Measurements from ENCODE around the gene ARHGEF39.

ARHGEF39 gene

DNA sequence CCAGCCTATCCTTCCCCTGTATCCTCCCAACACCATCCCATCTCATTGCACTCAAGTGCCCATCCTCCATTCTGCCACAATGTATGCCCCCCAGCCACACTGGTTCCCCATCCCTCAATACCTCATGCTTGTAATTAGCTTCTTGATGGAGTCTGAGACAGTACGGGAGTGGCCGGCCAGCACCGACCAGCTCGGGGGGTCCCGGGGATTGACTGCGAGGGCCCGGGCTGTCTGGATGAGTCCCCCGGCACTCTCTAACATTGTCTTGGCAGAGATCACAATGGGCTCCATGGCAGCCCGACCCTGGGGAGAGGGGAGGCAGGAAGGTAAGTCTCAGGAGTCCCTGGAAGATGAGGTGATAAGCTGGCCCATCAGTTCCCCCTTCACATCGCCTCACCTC, 42.0 kb upstream of the ARHGEF39 start:
- H3K9me3 ChIP-seq (replicated peaks in 1 of 11): no peaks in the 10 kb centered on the region
- no peaks in the 10 kb centered on the region for H3K4me1 ChIP-seq
- H3K4me2 ChIP-seq: no peak overlapping the region
- H3K9ac ChIP-seq: no peak overlapping the region
- peaks cover 0 to 97% (median 18%) of the 10 kb centered on the region in 11 experiments; a peak in 15 of 22 replicates for H4K20me1 ChIP-seq
- H3K4me3 ChIP-seq: no peak overlapping the region
- no peak overlapping the region for H3K27ac ChIP-seq
- no peaks in the 10 kb centered on the region for H3K27me3 ChIP-seq
- peaks cover 98 to 100% (median 98%) of the 10 kb centered on the region in 11 experiments for H3K36me3 ChIP-seq
- TF ChIP-seq Cebpa-rat (IDR thresholded peaks at IDR 0.05): no peak

DNA sequence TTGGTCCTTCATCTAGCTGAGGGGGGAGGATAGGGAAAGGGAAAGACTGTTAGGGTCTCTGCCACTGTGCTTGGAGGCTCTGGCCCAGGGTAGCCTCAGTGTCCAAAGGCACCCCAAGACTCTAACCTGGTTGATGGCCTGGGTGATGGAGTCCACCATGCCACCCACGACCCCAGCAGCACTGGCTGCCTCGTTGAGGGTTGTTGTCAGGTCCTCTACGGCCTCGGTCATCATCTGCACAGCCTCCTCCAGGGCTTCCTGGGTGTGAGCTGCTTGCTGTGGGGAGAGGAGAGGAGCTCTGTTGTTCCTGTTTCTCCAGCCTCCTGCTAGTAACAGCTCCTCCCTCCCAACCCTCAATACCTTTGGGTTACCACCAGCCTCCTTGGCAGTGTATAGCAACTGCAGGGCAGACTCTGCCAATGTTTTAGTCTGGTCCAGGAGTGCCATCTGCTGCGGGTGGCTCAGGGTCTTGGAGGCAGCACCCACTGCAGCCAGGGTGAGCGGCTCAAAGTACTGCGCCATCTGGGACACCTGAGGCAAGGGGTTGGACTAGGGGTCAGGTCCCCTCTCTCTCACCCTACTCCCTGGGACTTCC, 40.9 kb upstream of the ARHGEF39 start:
- no peaks in the 10 kb centered on the region for H3K4me1 ChIP-seq
- no peak for TF ChIP-seq Cebpa-rat (IDR thresholded peaks at IDR 0.05)
- H3K36me3 ChIP-seq: peaks cover 98 to 100% (median 98%) of the 10 kb centered on the region in 11 experiments

DNA sequence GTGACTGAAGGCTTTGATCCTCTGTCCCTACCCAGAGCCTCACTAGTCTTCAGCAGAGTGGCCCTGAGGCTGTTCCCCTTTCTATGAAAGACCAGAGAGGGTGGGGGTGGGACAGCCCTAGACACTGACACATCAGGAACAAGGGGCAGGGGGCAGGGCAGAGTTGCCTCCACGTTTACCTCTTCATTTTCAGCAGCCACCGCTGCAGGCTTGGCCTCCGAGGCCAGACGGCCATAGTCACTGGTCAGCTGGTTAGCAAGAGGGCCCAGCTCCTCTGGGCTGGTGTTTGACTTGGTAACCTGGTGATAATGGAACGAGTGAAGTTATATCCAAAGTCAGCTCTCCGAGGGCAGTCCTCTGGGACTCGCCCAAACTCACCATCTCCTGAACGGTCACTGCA, 40.4 kb upstream of the ARHGEF39 start:
- Histone ChIP-seq H3K27ac (no peak overlapping the region), H3K27me3 (no peaks in the 10 kb centered on the region), H3K4me3 (no peak overlapping the region), H4K20me1 (peaks cover 0 to 97% (median 14%) of the 10 kb centered on the region in 11 experiments; a peak in 13 of 22 replicates), H3K36me3 (peaks cover 98 to 100% (median 98%) of the 10 kb centered on the region in 11 experiments), H3K9me3 (replicated peaks in 1 of 11) (no peaks in the 10 kb centered on the region), H3K4me2 (no peak overlapping the region), H3K4me1 (no peaks in the 10 kb centered on the region), H3K9ac (no peak overlapping the region)
- no peak for TF ChIP-seq Cebpa-rat (IDR thresholded peaks at IDR 0.05)

More for the DNA sequence above, 40.9 kb upstream of the ARHGEF39 start:
- H3K4me3 ChIP-seq: no peak overlapping the region
- H4K20me1 ChIP-seq: peaks cover 0 to 97% (median 14%) of the 10 kb centered on the region in 11 experiments; a peak in 14 of 22 replicates
- H3K27me3 ChIP-seq: no peaks in the 10 kb centered on the region
- no peak overlapping the region for H3K9ac ChIP-seq
- no peaks in the 10 kb centered on the region for H3K9me3 ChIP-seq (replicated peaks in 1 of 11)
- H3K27ac ChIP-seq: no peak overlapping the region
- H3K4me2 ChIP-seq: no peak overlapping the region

DNA sequence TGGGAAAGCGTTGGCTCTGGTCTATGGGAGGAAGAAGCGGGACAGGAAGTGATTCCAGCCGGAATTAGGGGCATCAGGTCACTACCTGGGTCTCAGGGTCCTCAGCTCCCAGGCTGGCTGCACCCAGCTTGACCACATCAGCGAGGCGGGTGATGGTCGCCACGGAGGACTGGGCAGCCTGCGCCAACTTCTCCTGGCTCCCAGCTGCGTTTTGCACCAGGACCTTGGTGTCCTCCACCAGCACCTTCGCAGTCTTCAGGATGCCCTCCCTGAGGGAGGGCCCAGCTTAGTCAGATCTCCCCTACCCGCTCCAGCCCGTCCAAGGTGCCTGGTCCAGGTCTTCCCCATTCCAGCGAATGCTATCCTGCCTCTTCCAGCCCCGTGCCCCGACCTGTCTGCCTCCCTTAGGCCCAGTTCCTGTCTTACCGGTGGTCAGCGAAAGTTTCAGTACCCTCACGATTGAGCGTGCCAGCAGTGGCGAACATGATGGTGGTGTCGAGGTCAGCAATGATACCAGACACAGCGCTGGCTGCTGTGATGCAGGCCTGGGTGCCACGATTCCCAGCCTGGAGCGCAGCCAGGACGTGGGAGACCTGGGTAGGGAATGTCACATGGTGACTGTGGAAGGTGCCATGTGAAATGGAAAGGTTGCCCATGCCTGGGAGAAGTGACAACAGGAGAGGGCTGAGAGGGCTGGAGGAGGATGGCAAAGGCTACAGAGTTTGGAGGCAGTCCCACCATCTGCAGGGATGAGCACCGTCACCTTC, 39.1 kb upstream of the ARHGEF39 start:
- Histone ChIP-seq H3K4me2 (no peak overlapping the region), H3K4me1 (no peaks in the 10 kb centered on the region), H3K36me3 (peaks cover 100% of the 10 kb centered on the region in 11 experiments), H3K4me3 (no peak overlapping the region), H3K27ac (no peak overlapping the region), H3K9me3 (replicated peaks in 1 of 11) (no peaks in the 10 kb centered on the region), H3K9ac (no peak overlapping the region), H4K20me1 (peaks cover 0 to 99% (median 22%) of the 10 kb centered on the region in 11 experiments; a peak in 15 of 22 replicates), H3K27me3 (no peaks in the 10 kb centered on the region)
- no peak for TF ChIP-seq Cebpa-rat (IDR thresholded peaks at IDR 0.05)

DNA sequence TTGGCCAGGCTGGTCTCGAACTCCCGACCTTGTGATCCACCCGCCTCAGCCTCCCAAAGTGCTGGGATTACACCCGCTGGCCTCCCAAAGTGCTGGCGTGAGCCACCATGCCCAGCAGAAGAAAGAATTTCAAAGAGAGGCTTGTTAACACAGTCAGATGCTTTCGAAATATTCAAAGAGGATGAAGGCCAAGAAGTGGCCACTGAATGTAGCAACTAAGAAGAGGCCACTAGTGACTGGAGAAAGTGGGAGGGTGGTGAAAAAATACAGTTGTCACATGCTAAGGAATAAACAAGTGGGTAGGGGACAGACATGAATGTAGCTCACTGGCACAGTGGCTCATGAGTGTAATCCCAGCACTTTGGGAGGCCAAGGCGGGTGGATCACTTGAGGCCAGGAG, 37.7 kb upstream of the ARHGEF39 start:
- H3K4me1 ChIP-seq: no peaks in the 10 kb centered on the region
- H3K9ac ChIP-seq: no peak overlapping the region
- no peak for TF ChIP-seq Cebpa-rat (IDR thresholded peaks at IDR 0.05)
- peaks cover 100% of the 10 kb centered on the region in 11 experiments for H3K36me3 ChIP-seq
- H3K27me3 ChIP-seq: no peaks in the 10 kb centered on the region
- H3K4me2 ChIP-seq: no peak overlapping the region
- no peak overlapping the region for H3K4me3 ChIP-seq
- no peak overlapping the region for H3K27ac ChIP-seq
- no peaks in the 10 kb centered on the region for H3K9me3 ChIP-seq (replicated peaks in 1 of 11)
- peaks cover 0 to 99% (median 25%) of the 10 kb centered on the region in 11 experiments; a peak in 16 of 22 replicates for H4K20me1 ChIP-seq

DNA sequence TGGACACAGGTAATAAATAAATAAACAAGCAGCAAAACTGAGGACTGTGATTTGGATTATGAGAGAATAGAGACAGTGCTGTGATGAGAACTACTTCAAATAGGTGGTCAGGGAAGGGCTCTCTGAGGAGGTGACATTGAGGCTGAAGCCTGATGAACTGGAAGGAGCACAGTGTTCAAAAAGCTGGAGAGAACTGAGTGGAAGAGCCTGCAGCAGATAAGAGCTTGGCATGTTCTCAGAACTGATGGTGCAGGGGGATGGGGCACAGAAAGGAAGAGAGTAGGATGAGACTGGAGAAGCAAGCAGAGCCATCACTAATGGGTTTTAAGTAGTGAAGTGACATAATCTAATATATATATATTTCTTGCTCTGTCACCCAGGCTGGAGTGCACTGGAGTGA, 35.9 kb upstream of the ARHGEF39 start:
- no peak overlapping the region for H3K4me2 ChIP-seq
- H3K9me3 ChIP-seq (replicated peaks in 1 of 11): no peaks in the 10 kb centered on the region
- H3K4me3 ChIP-seq: no peak overlapping the region
- no peak overlapping the region for H3K27ac ChIP-seq
- no peak for TF ChIP-seq Cebpa-rat (IDR thresholded peaks at IDR 0.05)
- H3K4me1 ChIP-seq: no peaks in the 10 kb centered on the region
- peaks cover 99 to 100% (median 100%) of the 10 kb centered on the region in 11 experiments for H3K36me3 ChIP-seq
- H3K9ac ChIP-seq: no peak overlapping the region
- H4K20me1 ChIP-seq: peaks cover 4 to 99% (median 40%) of the 10 kb centered on the region in 11 experiments; a peak in 18 of 22 replicates
- no peaks in the 10 kb centered on the region for H3K27me3 ChIP-seq

DNA sequence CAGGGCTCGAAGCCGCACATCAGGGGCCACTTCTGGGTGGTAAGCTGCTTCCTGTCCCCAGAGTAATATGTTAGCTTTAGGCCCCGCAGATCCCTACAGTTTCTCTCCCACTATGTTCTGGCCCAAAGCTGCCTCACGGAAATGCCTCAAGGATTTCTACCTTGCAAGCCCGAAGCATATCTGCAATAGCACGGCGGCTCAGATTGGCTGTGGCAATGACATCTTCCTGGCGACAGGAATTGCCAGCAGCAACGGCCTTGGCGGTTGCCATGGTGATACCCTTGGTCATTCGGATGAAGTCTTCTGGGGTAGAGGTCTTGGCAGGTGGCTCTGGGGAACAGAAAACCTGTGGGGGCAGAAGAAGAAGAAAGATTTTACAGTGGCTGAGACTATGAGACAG, 35.0 kb upstream of the ARHGEF39 start:
- Histone ChIP-seq H3K27ac (no peak overlapping the region), H3K4me3 (no peak overlapping the region), H3K4me1 (no peaks in the 10 kb centered on the region), H3K9ac (no peak overlapping the region), H3K36me3 (peaks cover 93 to 100% (median 96%) of the 10 kb centered on the region in 11 experiments), H4K20me1 (peaks cover 4 to 93% (median 32%) of the 10 kb centered on the region in 11 experiments; a peak in 18 of 22 replicates), H3K9me3 (replicated peaks in 1 of 11) (no peaks in the 10 kb centered on the region), H3K4me2 (no peak overlapping the region), H3K27me3 (no peaks in the 10 kb centered on the region)
- no peak for TF ChIP-seq Cebpa-rat (IDR thresholded peaks at IDR 0.05)

DNA sequence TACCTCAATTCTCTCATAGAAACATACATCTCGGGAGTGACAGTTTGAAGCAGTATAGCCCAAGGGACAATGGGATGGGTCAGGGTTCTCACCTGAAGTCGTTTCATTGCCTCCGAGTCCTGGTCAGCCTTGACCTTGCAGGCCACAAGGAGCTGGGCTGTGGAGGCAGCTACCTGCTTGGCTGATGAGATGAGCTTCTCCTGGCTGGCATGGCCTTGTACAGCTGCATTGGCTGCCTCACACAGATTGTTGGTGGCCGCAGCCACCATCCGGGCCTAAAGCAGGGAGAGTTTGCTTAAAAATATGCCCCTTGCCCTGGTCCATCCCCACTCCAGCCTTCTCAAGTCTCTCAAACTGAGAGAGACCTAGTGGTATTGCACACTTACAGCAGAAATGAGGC, 33.2 kb upstream of the ARHGEF39 start:
- H3K4me2 ChIP-seq: no peak overlapping the region
- no peaks in the 10 kb centered on the region for H3K9me3 ChIP-seq (replicated peaks in 1 of 11)
- no peak overlapping the region for H3K4me3 ChIP-seq
- no peak overlapping the region for H3K9ac ChIP-seq
- H3K27me3 ChIP-seq: no peaks in the 10 kb centered on the region
- H3K27ac ChIP-seq: no peak overlapping the region
- H4K20me1 ChIP-seq: peaks cover 4 to 75% (median 32%) of the 10 kb centered on the region in 11 experiments; a peak in 18 of 22 replicates
- H3K36me3 ChIP-seq: peaks cover 75 to 85% (median 78%) of the 10 kb centered on the region in 11 experiments
- TF ChIP-seq Cebpa-rat (IDR thresholded peaks at IDR 0.05): no peak
- no peaks in the 10 kb centered on the region for H3K4me1 ChIP-seq

DNA sequence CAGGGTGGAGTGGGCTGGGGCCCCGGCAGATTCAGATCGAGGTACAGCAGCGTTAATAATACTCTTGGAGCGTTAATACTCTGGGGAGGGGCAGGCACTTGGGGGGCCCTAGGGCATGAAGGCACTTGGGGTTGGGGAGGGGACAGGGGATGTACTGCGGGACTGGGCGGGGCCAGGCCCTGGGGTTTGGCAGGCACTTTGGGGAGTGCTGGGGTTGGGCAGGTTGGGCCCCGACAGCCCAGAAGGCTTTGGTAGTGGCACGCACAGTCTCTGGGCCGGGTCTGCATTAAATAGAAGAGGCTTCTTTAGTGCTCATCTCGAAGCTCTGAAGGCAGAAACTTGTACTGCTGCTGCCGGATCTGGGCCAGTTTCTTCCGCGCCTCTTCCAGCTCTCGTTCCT, 32.5 kb upstream of the ARHGEF39 start:
- Histone ChIP-seq H4K20me1 (peaks cover 4 to 67% (median 32%) of the 10 kb centered on the region in 11 experiments; a peak in 18 of 22 replicates), H3K4me2 (no peak overlapping the region), H3K4me3 (no peak overlapping the region), H3K27me3 (no peaks in the 10 kb centered on the region), H3K36me3 (peaks cover 68 to 77% (median 71%) of the 10 kb centered on the region in 11 experiments), H3K9ac (no peak overlapping the region), H3K9me3 (replicated peaks in 1 of 11) (no peaks in the 10 kb centered on the region), H3K27ac (no peak overlapping the region), H3K4me1 (no peaks in the 10 kb centered on the region)
- TF ChIP-seq Cebpa-rat (IDR thresholded peaks at IDR 0.05): no peak
